Mucosa of descending colon (tissue), 3 donors: ENCODE measurements around the gene PDSS1. TPM values are rescaled to one million over a fixed set of nuclear protein-coding genes. Genes with fewer than 3 reads are reported as not detected.

Experiments
- ATAC-seq: fragments of 200-7000 bp; cut with Tn5 transposase; one replicate; pipeline ENCODE4 v1.9.1; 2020; ENCODE audit warnings: mild to moderate bottlenecking, moderate library complexity
- DNase-seq, 3 donors: peaks; one replicate each; pipeline ENCODE4 v3.0.0-alpha.2; 2020
- H3K36me3 ChIP-seq: fragments of 200-600 bp; one replicate; pipeline ENCODE4 v1.8.0; 2021; ENCODE audit warnings: low read depth, mild to moderate bottlenecking
- H3K4me1 ChIP-seq: fragments of 200-600 bp; one replicate; pipeline ENCODE4 v1.8.0; 2021; ENCODE audit warnings: low read depth, mild to moderate bottlenecking
- H3K4me3 ChIP-seq: fragments of 200-600 bp; one replicate; pipeline ENCODE4 v1.8.0; 2021; ENCODE audit warnings: mild to moderate bottlenecking
- H3K9me3 ChIP-seq: fragments of 200-600 bp; one replicate; pipeline ENCODE4 v1.8.0; 2021; ENCODE audit warnings: mild to moderate bottlenecking
- intact Hi-C, 2 donors: fragments of 100-400 bp; cut with DNase I in 1 of 2; cut with micrococcal nuclease in 1 of 2; formaldehyde crosslinking; loops; one replicate each; pipeline versions ENCODE4 v1.11.0 to v1.11.1; 2022; cut with DNase I, micrococcal nuclease
- total RNA-seq, 3 donors: library from RNA; stranded (reverse); fragmentation: NEBNext Ultra II Directional in 2 of 3; extraction: Animal tissue kit (Norgen Biotek cat#: 25700) in 2 of 3; gene quantifications; one replicate each; pipeline versions ENCODE4 v1.2.1 to v1.2.4, GENCODE V29; 2021 to 2023
- TF ChIP-seq, protein P1 (sequence below): fragments of 200-600 bp; IDR thresholded peaks from one replicate; pipeline ENCODE4 v1.8.0; 2022; ENCODE audit warnings: antibody characterized with exemption, mild to moderate bottlenecking
- donor health status: DM: no; HTN: no; CAD: no; lungs with moderate emphysema.
- donor health status: DM: no; HTN: no; CAD: no.
- donor health status: DM: no; HTN: yes; CAD: no.

The PDSS1 gene
- total RNA-seq, 3 donors from 2014 or later: 16.0 to 27.9 (median 24.6) TPM

GRCh38 chr10:26733750-26734568 lies 36.5 kb downstream of the PDSS1 start:
- ATAC-seq (peak; percentile 75), DNase-seq (peak in 2 of 3 donors; percentile 43 to 56)
- TF ChIP-seq, protein P1, sequence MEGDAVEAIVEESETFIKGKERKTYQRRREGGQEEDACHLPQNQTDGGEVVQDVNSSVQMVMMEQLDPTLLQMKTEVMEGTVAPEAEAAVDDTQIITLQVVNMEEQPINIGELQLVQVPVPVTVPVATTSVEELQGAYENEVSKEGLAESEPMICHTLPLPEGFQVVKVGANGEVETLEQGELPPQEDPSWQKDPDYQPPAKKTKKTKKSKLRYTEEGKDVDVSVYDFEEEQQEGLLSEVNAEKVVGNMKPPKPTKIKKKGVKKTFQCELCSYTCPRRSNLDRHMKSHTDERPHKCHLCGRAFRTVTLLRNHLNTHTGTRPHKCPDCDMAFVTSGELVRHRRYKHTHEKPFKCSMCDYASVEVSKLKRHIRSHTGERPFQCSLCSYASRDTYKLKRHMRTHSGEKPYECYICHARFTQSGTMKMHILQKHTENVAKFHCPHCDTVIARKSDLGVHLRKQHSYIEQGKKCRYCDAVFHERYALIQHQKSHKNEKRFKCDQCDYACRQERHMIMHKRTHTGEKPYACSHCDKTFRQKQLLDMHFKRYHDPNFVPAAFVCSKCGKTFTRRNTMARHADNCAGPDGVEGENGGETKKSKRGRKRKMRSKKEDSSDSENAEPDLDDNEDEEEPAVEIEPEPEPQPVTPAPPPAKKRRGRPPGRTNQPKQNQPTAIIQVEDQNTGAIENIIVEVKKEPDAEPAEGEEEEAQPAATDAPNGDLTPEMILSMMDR: no peak
- Histone ChIP-seq H3K9me3 (no peaks in the 10 kb centered on the region), H3K4me3 (no peak overlapping the region), H3K4me1 (no peaks in the 10 kb centered on the region), H3K36me3 (no peaks in the 10 kb centered on the region)
- intact Hi-C loops: no loop called here

GRCh38 chr10:26735435-26735834 lies 37.9 kb downstream of the PDSS1 start:
- Histone ChIP-seq H3K4me3 (no peak overlapping the region), H3K9me3 (no peaks in the 10 kb centered on the region), H3K36me3 (no peaks in the 10 kb centered on the region), H3K4me1 (no peaks in the 10 kb centered on the region)
- DNase-seq: no peak
- TF ChIP-seq, protein P1: no peak
- intact Hi-C loops: no loop called here
- no peak for ATAC-seq

GRCh38 chr10:26737730-26738129 lies 40.2 kb downstream of the PDSS1 start:
- Histone ChIP-seq H3K36me3 (peaks cover 5% of the 10 kb centered on the region), H3K4me3 (no peak overlapping the region), H3K4me1 (no peaks in the 10 kb centered on the region), H3K9me3 (no peaks in the 10 kb centered on the region)
- ATAC-seq (peak; percentile 37), DNase-seq (no peak)
- TF ChIP-seq, protein P1: no peak
- intact Hi-C loops: no loop called here

- Histone ChIP-seq H3K4me1 (no peaks in the 10 kb centered on the region), H3K36me3 (peaks cover 5% of the 10 kb centered on the region), H3K4me3 (no peak overlapping the region), H3K9me3 (no peaks in the 10 kb centered on the region)
- TF ChIP-seq, protein P1: no peak
- intact Hi-C loops: no loop called here
- no peak for ATAC-seq
- DNase-seq: no peak
Measured at GRCh38 chr10:26738301-26738911, 40.9 kb downstream of the PDSS1 start.

DNA sequence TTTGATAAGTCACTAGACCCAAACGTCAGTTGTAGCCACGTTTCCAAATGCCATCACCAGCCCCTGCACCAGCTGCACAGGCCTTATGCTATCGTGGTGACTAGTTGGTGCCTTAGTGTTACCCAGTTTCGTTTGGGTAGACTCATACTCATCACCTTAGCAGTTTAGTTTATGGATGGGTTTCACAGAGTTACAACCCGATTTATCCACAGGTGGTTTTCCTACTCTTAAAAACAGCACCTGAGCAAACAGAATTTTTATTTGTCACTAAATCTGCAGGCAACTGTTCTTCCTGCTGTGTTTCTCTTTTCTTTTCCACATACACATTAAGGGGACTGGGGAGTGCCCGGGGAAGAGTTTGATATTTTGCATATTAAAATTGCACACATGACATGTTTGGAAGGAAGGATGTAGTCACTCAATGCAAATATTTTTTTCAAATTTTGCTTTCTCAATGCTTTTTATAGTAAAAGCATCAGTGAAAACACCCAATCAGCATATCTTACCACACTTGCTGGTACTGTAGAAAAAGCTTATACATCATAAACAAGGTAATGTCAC lies 41.6 kb downstream of the PDSS1 start:
- TF ChIP-seq, protein P1: no peak
- intact Hi-C loops: no loop called here
- ATAC-seq: peak; percentile 47
- peaks cover 5% of the 10 kb centered on the region for H3K36me3 ChIP-seq
- no peaks in the 10 kb centered on the region for H3K4me1 ChIP-seq
- H3K4me3 ChIP-seq: no peak overlapping the region
- no peaks in the 10 kb centered on the region for H3K9me3 ChIP-seq
- no peak for DNase-seq
